NCI-H526 (cell line): ENCODE results near the gene AOPEP.
"Not testable (repeated sequence)": the region's sequence is repeated elsewhere in the genome, so short reads cannot be mapped to it uniquely, and the experiment has no call there.

Experiments
- DNase-seq, 2 experiments: peaks; one replicate each; lab custom pipeline; 2025; lab: John Stamatoyannopoulos, UW

The AOPEP gene

GRCh38 chr9:94934816-94935328 lies 208.4 kb downstream of the AOPEP start:
- DNase-seq: no peak

- no peak for DNase-seq
Measured at GRCh38 chr9:94935396-94935795, 208.9 kb downstream of the AOPEP start.

- DNase-seq: no peak
Measured at GRCh38 chr9:94936419-94936818, 209.9 kb downstream of the AOPEP start.

DNA sequence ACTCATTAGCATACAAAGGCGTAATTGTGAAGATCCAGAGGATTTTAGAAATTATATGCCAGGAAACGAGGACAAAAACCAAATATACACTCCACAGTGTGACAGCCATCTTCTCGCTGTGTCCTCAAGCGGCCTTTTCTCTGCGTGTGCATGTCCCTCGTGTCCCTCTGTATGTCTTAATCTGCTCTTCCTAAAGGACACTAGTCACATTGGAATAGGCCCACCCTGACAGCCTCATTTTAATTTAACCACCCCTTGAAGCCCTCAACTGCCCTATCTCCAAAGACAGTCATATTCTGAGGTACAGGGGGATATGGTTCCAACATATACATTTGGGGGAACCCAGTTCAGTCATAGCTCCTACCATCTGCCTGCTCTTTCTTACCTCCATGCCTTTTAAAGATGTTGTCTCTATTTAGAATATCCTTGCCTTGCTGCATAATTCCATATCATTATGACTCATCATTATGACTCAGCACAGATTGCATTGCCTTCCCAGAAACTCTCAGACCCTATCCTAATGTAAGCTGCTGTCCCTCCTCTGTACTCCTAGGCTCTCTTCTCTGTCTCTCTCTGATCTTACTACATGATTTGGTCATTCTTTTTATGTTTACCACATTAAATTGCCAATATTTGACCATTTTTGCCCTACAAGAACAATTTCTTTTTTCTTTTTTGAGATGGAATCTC lies 210.9 kb downstream of the AOPEP start:
- no peak for DNase-seq

GRCh38 chr9:94938384-94938783 lies 211.9 kb downstream of the AOPEP start:
- DNase-seq: no peak

DNA sequence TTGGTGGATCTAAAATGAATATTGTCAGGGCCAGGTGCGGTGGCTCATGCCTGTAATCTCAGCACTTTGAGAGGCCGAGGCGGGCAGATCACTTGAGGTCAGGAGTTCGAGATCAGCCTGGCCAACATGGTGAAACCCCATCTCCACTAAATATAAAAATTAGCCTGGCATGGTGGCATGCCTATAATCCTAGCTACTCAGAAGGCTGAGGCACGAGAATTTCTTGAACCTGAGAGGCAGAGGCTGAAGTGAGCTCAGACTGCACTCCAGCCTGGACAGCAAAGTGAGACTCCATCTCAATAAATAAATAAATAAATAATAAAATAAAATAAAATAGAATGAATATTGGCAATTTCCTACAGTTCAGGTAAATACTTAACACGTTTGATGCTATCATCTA lies 213.8 kb downstream of the AOPEP start:
- DNase-seq: not testable (repeated sequence)

- DNase-seq: no peak
Measured at GRCh38 chr9:94941211-94941875, 214.8 kb downstream of the AOPEP start.

GRCh38 chr9:94944626-94945025 lies 218.1 kb downstream of the AOPEP start:
- DNase-seq: no peak

- no peak for DNase-seq
Measured at GRCh38 chr9:94945197-94946144, 219.0 kb downstream of the AOPEP start.

- no peak for DNase-seq
Measured at GRCh38 chr9:94946256-94946655, 219.8 kb downstream of the AOPEP start.

DNA sequence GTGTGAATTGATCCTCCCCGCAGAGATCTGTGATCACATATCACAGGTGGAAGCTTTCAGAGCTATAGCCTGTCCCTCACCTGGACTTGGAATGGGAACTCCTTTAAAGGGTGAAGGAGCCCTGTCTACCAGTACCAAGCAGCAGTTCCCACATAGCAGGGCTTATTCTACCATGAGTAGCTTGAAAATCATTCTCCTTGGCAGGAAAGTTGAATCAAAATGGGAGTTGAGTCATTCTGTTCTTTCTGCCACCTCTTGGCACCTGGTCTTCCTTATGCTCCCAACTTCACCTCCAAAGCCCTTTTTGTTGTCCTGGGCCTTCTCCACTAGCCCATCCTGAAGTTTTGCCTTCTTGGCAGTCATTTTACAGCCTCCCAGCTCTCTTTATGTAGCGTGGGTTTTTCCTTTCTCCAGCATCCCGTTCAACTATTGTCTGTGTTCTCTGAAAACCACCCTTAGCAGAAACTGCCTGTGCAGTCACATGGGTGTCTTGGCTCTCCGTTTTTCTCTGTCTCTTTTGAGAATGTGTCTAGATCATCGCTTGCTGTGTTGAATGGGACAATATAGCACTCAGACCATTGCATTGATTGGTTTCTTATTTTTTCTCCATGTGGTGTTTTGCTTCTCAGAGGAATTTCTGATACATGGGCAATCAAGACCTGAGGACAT lies 222.2 kb downstream of the AOPEP start:
- DNase-seq: no peak

- no peak for DNase-seq
Measured at GRCh38 chr9:94949370-94949769, 222.9 kb downstream of the AOPEP start.

DNA sequence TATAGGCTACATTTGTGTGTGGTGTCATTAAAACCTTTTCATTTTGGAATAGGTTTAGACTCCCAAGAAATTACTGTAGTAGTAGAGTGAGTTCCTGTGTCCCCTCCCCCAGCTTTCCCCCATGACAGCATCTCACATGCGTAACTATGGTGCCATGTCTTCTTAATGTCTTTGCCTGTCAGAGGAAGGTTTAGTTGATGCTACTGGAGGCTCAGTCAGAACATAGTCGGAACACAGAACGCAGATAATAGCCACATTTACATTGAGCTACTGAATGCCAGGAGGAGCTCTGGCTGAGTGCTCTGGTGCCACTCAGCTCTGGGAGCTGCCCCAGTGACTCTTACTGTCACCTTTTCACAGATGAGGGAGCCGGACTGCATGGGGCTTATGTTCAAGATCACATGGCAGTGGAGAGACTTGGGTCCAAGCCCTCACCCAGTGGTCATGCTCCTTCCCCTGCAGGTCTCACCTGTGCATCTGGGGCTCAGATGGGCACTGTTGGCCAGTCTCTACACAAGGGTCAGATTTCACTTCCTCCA lies 223.6 kb downstream of the AOPEP start:
- DNase-seq: no peak

GRCh38 chr9:94950579-94951323 lies 224.3 kb downstream of the AOPEP start:
- DNase-seq: no peak

DNA sequence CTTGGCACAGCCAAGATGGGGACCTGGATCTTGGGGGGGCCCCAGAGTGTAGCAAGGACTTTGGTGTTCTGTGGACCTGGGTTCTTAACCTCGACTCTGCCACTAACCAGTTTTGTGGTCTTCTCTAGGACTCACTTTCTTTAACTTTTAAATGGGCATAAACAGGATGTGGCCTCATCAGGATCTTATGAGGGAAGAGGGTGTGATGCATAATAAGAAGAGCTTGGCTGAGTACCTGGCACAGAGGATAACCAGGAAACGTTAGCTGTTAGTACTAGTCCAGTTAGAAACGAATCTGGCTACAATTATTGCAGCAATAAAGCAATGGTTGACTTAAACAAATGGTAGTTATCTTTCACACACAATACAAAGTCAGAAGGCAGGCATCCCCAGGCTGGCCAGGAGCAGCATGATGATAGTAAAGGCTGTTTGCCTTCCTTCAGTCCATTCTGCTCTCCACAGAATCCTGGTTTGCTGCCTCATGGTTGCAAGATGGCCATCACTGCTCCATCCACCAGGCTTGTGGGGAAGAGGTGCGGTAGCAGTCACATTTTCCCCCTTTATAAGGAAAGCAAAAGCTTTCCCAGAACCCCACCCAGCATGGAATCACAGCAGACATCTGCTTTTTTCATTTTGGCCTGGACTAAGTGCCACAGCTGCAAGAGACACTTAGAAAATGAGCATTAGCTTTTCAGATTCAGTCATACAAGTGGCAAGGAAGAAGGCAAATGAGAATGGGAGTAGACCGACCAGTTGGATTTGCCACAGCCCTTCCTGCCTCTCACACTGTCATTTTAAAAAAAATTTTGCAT lies 225.0 kb downstream of the AOPEP start:
- no peak for DNase-seq

GRCh38 chr9:94952565-94953373 lies 226.3 kb downstream of the AOPEP start:
- no peak for DNase-seq

DNA sequence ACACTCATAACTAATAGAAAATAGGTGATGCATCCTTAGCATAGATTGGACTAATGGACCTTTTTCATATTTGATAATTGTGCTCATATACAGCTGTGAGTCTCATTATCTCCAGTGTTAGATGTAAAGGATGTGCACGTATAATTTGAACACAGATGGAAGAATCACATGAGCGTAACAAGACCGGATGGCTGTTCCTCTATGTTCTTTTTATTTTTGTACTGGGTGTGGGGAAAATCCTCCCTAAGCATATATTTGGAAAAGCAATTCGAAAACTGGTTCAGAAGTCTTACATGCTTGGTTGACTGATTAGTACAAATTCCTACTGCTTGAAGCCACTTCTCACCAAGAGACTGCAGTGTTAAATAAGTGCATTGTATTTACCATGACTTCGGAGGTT lies 230.2 kb downstream of the AOPEP start:
- no peak for DNase-seq

- no peak for DNase-seq
Measured at GRCh38 chr9:94960964-94961363, 234.5 kb downstream of the AOPEP start.

DNA sequence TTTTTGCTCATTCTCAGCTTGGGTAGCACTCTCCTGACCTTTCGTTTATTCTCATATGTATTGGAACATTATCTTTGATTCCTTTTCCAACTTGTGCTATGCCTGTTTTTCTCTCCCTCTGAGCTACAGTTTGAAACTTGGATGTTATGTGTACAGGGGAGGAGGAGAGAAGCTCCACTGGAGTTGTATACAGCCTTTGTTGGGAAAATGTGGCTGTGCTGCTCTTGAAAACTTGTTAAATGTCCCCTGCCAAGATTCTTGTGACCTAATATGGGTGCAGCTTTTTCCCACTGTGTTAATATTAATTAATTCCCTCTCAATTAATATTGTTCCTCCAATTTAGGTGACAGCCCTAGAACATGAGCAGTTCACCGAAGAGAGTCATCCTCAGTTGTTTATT lies 235.4 kb downstream of the AOPEP start:
- DNase-seq: no peak
